GM20000 (cell line): ENCODE data around the gene DUSP10.

Experiments
- DNase-seq: peaks from one replicate; pipeline ENCODE4 v3.0.0; 2012; ENCODE audit warnings: low spot score
- TF ChIP-seq, protein P1 (sequence below): IDR thresholded peaks from 2 replicates; pipeline ENCODE4 v1.5.1; 2012; ENCODE audit warnings: mild to moderate bottlenecking, control low read depth; ENCODE audit errors: extremely low read depth, missing control alignments

The DUSP10 gene

DNA sequence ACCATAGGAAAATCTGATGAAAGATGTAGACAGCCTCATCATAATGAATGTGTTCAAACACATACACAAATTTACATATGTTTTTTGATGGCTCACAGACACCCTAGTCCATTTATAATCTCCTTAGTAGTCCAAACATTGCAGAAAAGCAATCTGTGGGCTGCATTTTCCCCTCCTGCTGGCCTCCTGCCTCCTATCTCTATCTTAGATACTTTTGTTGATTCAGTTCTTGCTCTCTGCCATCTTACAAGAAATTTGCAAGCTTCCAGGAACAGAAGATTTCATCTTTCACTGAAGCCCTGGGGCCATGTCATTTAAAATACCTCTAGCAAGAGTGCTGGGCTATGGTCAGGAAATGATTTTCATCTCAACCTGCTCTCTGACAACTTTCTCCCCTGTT lies 50.6 kb downstream of the DUSP10 start:
- TF ChIP-seq, protein P1, sequence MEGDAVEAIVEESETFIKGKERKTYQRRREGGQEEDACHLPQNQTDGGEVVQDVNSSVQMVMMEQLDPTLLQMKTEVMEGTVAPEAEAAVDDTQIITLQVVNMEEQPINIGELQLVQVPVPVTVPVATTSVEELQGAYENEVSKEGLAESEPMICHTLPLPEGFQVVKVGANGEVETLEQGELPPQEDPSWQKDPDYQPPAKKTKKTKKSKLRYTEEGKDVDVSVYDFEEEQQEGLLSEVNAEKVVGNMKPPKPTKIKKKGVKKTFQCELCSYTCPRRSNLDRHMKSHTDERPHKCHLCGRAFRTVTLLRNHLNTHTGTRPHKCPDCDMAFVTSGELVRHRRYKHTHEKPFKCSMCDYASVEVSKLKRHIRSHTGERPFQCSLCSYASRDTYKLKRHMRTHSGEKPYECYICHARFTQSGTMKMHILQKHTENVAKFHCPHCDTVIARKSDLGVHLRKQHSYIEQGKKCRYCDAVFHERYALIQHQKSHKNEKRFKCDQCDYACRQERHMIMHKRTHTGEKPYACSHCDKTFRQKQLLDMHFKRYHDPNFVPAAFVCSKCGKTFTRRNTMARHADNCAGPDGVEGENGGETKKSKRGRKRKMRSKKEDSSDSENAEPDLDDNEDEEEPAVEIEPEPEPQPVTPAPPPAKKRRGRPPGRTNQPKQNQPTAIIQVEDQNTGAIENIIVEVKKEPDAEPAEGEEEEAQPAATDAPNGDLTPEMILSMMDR = no peak
- no peak for DNase-seq

DNA sequence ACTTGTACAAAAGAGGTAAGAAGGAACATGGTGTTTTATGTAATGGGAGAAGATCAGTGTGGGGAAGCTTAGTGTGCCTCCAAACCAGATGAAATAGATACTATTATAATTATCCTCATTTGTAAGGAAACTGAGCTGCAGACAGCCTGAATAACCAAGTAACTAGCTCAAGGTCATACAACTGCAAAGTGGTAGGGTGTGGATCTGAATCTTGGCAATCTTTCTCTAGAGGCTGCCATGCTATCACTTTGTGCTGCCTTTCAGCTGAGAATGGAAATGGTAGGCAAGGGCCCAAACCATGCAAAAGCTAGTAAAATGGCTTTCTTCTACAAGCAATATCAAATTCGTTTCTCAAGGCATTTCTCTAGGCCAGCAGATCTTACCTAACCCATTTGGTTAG lies 51.0 kb downstream of the DUSP10 start:
- TF ChIP-seq, protein P1 = no peak
- DNase-seq = no peak

DNA sequence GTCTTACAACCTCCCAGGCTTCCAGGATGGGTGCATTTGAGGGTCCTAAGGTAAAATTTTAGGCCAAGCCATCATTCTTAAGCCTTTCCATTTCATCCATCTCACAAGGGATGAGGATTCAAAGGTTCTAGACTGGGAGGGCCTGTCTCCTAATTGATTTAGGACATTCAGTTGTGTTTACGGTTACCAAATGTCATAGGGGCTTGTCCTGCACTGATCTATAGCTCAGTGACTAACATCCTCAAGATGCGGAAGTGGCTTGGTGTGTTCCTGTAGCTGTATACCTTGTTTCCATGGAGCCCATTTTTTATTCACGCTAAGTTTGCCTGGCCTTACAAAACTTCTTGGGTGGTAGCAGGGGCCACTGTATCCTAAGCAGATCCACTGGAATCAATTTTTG lies 52.8 kb downstream of the DUSP10 start:
- no peak for DNase-seq
- TF ChIP-seq, protein P1 = no peak

DNA sequence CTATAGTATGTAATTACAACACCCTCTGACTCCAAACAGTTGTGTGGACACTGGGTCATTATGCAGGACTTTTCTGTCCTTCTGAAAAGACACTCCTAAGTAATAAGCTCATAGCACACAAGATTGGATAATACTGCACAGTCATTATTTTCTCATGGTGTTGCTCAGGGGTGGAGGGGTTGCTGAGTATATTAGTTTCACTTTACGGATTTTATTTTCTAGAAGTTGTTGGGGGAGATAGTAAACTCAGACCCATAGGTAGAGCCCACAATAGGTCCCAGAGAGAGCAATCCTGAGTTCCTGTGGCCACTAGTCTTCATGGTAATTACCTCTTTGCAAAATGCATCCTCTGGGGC lies 53.4 kb downstream of the DUSP10 start:
- no peak for DNase-seq
- TF ChIP-seq, protein P1 = no peak

DNA sequence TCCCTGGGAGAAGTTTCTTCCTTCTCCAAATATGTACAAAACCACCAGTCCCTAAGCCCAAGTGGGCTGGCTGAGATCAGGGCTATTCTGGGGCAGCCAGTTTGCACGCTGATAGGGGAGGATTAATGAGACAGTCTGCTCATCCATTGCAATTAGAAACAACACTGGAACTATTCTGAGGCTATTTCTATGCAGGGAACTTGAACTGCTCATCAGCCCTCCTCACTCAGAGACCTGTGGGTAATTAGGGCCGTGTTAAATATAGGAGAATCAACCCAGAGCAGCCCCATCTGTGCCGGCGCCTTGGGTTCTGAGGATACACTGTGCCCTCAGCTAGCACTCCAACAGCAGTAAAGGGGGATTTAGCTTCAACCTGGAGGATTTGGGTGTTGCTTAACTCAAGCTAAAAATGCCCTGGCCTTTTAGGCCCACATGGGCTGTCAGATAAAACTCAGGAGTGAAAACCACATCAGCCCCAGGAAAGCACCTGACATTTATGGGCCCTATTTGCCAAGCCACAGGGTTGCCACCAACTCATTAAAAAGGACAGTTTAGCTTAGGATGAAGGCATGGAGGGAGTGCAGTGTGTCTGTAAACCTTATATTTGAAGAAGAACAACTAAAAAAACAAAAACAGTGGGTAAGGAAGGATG lies 53.9 kb downstream of the DUSP10 start:
- no peak for DNase-seq
- TF ChIP-seq, protein P1 = no peak

DNA sequence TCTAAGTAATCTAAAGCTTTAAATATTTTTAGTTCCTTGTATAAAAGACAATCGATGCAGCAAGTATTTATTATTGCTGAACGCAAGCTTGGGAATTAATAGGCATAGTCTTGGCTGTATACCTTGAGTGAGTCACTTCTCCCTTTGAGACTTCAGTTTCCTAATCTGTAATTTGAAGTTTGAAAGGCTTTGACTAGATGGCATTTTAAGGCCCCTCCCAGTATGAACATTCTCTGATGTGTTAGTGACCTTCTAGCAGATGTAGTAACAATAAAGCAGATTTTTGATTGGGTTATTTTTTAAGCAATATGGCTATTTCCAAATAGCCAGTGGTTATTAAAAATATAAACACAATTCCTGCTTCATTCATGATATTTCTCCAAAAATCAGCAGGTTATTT lies 58.2 kb downstream of the DUSP10 start:
- TF ChIP-seq, protein P1 = no peak
- no peak for DNase-seq

DNA sequence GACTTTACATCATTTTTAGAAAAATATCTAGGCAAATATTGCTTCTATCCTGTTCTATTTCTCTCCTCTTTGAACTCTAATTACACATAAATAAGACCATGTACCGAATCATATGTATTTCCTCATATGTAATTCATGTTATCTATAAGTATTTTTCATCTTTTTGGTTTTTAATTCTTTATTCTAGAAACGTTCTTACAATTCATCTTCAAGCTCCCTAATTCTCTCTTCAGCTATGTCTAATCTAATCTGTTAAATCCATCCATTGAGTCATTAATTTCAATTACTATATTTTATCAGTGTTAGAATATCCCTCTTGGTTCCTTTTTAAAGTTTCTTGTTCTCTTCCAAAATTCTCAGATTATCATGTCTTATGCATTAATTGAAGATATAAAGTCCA lies 61.8 kb downstream of the DUSP10 start:
- no peak for DNase-seq
- TF ChIP-seq, protein P1 = no peak
